Upper lobe of right lung (tissue), 1 donor: ENCODE data around the gene ZNRF3. TPM values are rescaled to one million over a fixed set of nuclear protein-coding genes. Genes with fewer than 3 reads are reported as not detected.
A peak's percentile ranks its signal among the peaks of the same experiment; 100 is the strongest.

ENCODE experiments used
- ATAC-seq: fragments of 200-7000 bp; cut with Tn5 transposase; one replicate; pipeline ENCODE4 v1.9.1; 2020; ENCODE audit warnings: mild to moderate bottlenecking, moderate library complexity
- DNase-seq: peaks from one replicate; pipeline ENCODE4 v3.0.0-alpha.2; 2020
- H3K27ac ChIP-seq: fragments of 200-600 bp; one replicate; pipeline ENCODE4 v1.8.0; 2022
- H3K27me3 ChIP-seq: fragments of 200-600 bp; one replicate; pipeline ENCODE4 v1.8.0; 2022; ENCODE audit warnings: mild to moderate bottlenecking
- H3K36me3 ChIP-seq: fragments of 200-600 bp; one replicate; pipeline ENCODE4 v1.8.0; 2022
- H3K4me1 ChIP-seq: fragments of 200-600 bp; one replicate; pipeline ENCODE4 v1.8.0; 2022
- H3K4me3 ChIP-seq: fragments of 200-600 bp; one replicate; pipeline ENCODE4 v1.8.0; 2022; ENCODE audit warnings: mild to moderate bottlenecking
- H3K9me3 ChIP-seq: fragments of 200-600 bp; one replicate; pipeline ENCODE4 v1.8.0; 2022
- CTCF ChIP-seq: fragments of 200-600 bp; IDR thresholded peaks from one replicate; pipeline ENCODE4 v1.8.0; 2022; ENCODE audit warnings: antibody characterized with exemption
- intact Hi-C: fragments of 100-400 bp; cut with DNase I; formaldehyde crosslinking; loops from one replicate; pipeline ENCODE4 v1.11.0; 2022
- total RNA-seq: library from RNA; stranded (reverse); fragmentation: NEBNext Ultra II Directional; extraction: Animal tissue kit (Norgen Biotek cat#: 25700); gene quantifications from one replicate; pipeline ENCODE4 v1.2.1, GENCODE V29; 2021
- donor health status: DM: no; HTN: yes; CAD: no; lungs with severe emphysema.

The ZNRF3 gene
- total RNA-seq, 1 donor from 2014 or later = 15.8 TPM

- DNase-seq = no peak
- H3K4me1 ChIP-seq = peaks cover 37% of the 10 kb centered on the region
- ATAC-seq = peak; percentile 72
- no peaks in the 10 kb centered on the region for H3K9me3 ChIP-seq
- TF ChIP-seq CTCF = no peak
- H3K27me3 ChIP-seq = no peaks in the 10 kb centered on the region
- H3K36me3 ChIP-seq = no peaks in the 10 kb centered on the region
- intact Hi-C loops = no loop called here
- no peak overlapping the region for H3K4me3 ChIP-seq
- H3K27ac ChIP-seq = peak overlapping the region; percentile 80
These were observed 27.9 kb downstream of the ZNRF3 start for GRCh38 chr22:28911304-28911690.

- ATAC-seq (peak; percentile 86), DNase-seq (no peak)
- Histone ChIP-seq H3K4me3 (no peak overlapping the region), H3K4me1 (peaks cover 42% of the 10 kb centered on the region), H3K27me3 (no peaks in the 10 kb centered on the region), H3K27ac (peak overlapping the region; percentile 80), H3K36me3 (no peaks in the 10 kb centered on the region), H3K9me3 (no peaks in the 10 kb centered on the region)
- no peak for TF ChIP-seq CTCF
- intact Hi-C loops = no loop called here
These were observed 28.7 kb downstream of the ZNRF3 start for GRCh38 chr22:28911777-28912669.

- ATAC-seq = no peak
- peaks cover 62% of the 10 kb centered on the region for H3K4me1 ChIP-seq
- no peaks in the 10 kb centered on the region for H3K9me3 ChIP-seq
- no peaks in the 10 kb centered on the region for H3K27me3 ChIP-seq
- no peak for DNase-seq
- TF ChIP-seq CTCF = no peak
- intact Hi-C loops = no loop called here
- H3K27ac ChIP-seq = peak overlapping the region; percentile 80
- H3K4me3 ChIP-seq = no peak overlapping the region
- H3K36me3 ChIP-seq = no peaks in the 10 kb centered on the region
These were observed 30.8 kb downstream of the ZNRF3 start for GRCh38 chr22:28914201-28914600.

- TF ChIP-seq CTCF = no peak
- intact Hi-C loops = no loop called here
- H3K36me3 ChIP-seq = no peaks in the 10 kb centered on the region
- ATAC-seq (no peak), DNase-seq (no peak)
- H3K4me3 ChIP-seq = no peak overlapping the region
- no peaks in the 10 kb centered on the region for H3K9me3 ChIP-seq
- no peaks in the 10 kb centered on the region for H3K27me3 ChIP-seq
- H3K27ac ChIP-seq = no peak overlapping the region
- peaks cover 58% of the 10 kb centered on the region for H3K4me1 ChIP-seq
These were observed 32.6 kb downstream of the ZNRF3 start for GRCh38 chr22:28915969-28916368.

GRCh38 chr22:28917747-28918549 lies 34.6 kb downstream of the ZNRF3 start:
- ATAC-seq (peak; percentile 84), DNase-seq (peak; percentile 67)
- Histone ChIP-seq H3K27ac (peak overlapping the region; percentile 63), H3K9me3 (no peaks in the 10 kb centered on the region), H3K4me1 (peaks cover 46% of the 10 kb centered on the region), H3K36me3 (no peaks in the 10 kb centered on the region), H3K27me3 (no peaks in the 10 kb centered on the region), H3K4me3 (no peak overlapping the region)
- intact Hi-C loops = no loop called here
- TF ChIP-seq CTCF = no peak
